ENCODE data around the gene CCDC33. TPM values are rescaled to one million over a fixed set of nuclear protein-coding genes. Genes with fewer than 3 reads are reported as not detected.

The CCDC33 gene
- total RNA-seq, 1 experiment from 2014 or later: 0.15 TPM

DNA sequence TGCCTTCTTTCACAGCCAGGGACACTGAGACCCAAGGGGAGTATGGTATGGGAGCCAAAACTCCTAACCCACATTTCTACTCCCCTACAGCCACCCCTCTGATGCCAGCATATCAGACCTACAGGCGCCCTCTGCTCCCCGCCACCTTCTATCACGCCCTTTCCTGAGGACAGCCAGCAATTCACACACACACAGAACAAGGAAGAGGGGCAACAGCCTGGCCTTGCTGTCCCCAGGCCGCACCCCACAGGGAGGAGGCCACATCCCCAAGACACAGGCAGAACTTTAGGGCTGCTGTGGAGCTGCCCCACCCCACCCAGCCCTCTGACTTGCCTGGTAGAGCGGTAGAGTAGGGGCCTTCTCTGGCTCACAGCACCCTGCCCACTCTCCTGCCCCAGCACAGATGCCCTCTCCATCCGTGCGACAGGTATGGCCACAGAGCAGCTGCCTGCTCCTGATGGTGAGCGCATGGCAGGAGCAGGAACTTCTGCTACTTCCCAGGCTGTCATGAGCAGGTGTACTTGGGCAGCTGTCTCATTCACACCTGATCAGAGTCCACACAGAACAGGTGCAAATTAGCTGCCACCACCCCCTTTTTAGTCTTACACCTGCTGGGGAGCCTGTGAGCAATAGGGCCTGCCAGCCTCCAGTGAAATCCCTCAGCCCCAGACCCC lies 33.4 kb downstream of the CCDC33 start:
- Histone ChIP-seq H4K20me1 (ENCODE audit: insufficient read depth) (no peaks in the 10 kb centered on the region), H3K9ac (ENCODE audit: low read length) (no peak overlapping the region), H3K36me3 (ENCODE audit: control insufficient read depth in 1 of 2, insufficient read depth in 2 of 2, low read length in 2 of 2) (no peaks in the 10 kb centered on the region), H3K9me2 (ENCODE audit: insufficient read depth) (no peaks in the 10 kb centered on the region), H3K4me3 (replicated peaks in 1 of 2; ENCODE audit: low read depth in 1 of 2, low read length in 2 of 2) (no peak overlapping the region), H3K9me3 (ENCODE audit: control insufficient read depth in 1 of 2, insufficient read depth in 1 of 2, low read depth in 1 of 2, low read length in 2 of 2) (no peaks in the 10 kb centered on the region), H2AFZ (ENCODE audit: low read depth, low read length, poor library complexity, severe bottlenecking) (no peak overlapping the region), H3K4me2 (ENCODE audit: low read length) (no peak overlapping the region), H3K4me1 (ENCODE audit: control insufficient read depth in 1 of 2, insufficient read depth in 2 of 2, low read length in 2 of 2) (no peaks in the 10 kb centered on the region), H3K27ac (ENCODE audit: low read depth, low read length) (no peak overlapping the region), H3K27me3 (ENCODE audit: insufficient read depth, low read length) (peaks cover 54% of the 10 kb centered on the region), H3K79me2 (ENCODE audit: insufficient read depth, low read length) (no peaks in the 10 kb centered on the region)
- RAD21 ChIA-PET (ENCODE audit: low non-redundant PET in 1 of 2, low total read pairs in 2 of 2, uncharacterized antibody in 2 of 2, unreplicated experiment in 2 of 2): no interaction called here
- DNase-seq (ENCODE audit: low read depth, low spot score) (no peak), ATAC-seq (no peak)
- CTCF ChIA-PET: no interaction called here
- intact Hi-C loops (cut with micrococcal nuclease): no loop called here
- BruUV-seq (replicated peaks): no TSS peak
- TF ChIP-seq, protein P1, sequence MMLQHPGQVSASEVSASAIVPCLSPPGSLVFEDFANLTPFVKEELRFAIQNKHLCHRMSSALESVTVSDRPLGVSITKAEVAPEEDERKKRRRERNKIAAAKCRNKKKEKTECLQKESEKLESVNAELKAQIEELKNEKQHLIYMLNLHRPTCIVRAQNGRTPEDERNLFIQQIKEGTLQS (IDR thresholded peaks at IDR 0.05): no peak
- TF ChIP-seq RAD21 (IDR thresholded peaks at IDR 0.05; ENCODE audit: low read depth): no peak
- no peak for TF ChIP-seq EZH2phosphoT487 (IDR thresholded peaks at IDR 0.05; ENCODE audit: borderline replicate concordance)
- POLR2A ChIA-PET: no interaction called here

DNA sequence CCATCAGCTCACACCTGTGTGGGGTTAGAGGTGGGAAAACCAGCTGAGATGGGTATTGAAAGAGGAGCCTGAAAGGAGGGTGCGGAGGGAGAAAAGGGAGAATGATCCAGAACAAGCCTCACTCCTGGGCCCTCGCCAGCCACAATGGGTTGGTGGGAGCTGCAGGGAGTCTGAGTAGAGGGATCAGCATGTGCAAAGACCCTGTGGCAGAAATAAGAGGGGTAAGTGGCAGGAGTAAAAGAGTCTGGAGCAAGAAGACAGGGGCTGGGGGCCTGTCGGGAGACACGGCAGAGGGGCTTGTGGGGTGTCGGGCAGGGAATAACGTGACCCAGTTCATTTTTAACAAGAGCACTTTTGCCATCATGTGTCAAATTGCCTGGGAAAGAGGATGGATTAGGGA lies 34.0 kb downstream of the CCDC33 start:
- Histone ChIP-seq H3K27ac (ENCODE audit: low read depth, low read length) (no peak overlapping the region), H3K4me2 (ENCODE audit: low read length) (no peak overlapping the region), H3K79me2 (ENCODE audit: insufficient read depth, low read length) (no peaks in the 10 kb centered on the region), H3K4me3 (replicated peaks in 1 of 2; ENCODE audit: low read depth in 1 of 2, low read length in 2 of 2) (no peak overlapping the region), H3K4me1 (ENCODE audit: control insufficient read depth in 1 of 2, insufficient read depth in 2 of 2, low read length in 2 of 2) (no peaks in the 10 kb centered on the region), H3K36me3 (ENCODE audit: control insufficient read depth in 1 of 2, insufficient read depth in 2 of 2, low read length in 2 of 2) (no peaks in the 10 kb centered on the region), H3K9me2 (ENCODE audit: insufficient read depth) (no peaks in the 10 kb centered on the region), H3K9me3 (ENCODE audit: control insufficient read depth in 1 of 2, insufficient read depth in 1 of 2, low read depth in 1 of 2, low read length in 2 of 2) (no peaks in the 10 kb centered on the region), H3K9ac (ENCODE audit: low read length) (no peak overlapping the region), H4K20me1 (ENCODE audit: insufficient read depth) (no peaks in the 10 kb centered on the region), H3K27me3 (ENCODE audit: insufficient read depth, low read length) (peaks cover 54% of the 10 kb centered on the region), H2AFZ (ENCODE audit: low read depth, low read length, poor library complexity, severe bottlenecking) (no peak overlapping the region)
- no peak for DNase-seq (ENCODE audit: low read depth, low spot score)
- no peak for ATAC-seq
- BruUV-seq (replicated peaks): no TSS peak
- ChIA-PET CTCF (no interaction called here), POLR2A (no interaction called here), RAD21 (ENCODE audit: low non-redundant PET in 1 of 2, low total read pairs in 2 of 2, uncharacterized antibody in 2 of 2, unreplicated experiment in 2 of 2) (no interaction called here)
- intact Hi-C loops (cut with micrococcal nuclease): no loop called here
- TF ChIP-seq ZFX (IDR thresholded peaks at IDR 0.05): no peak
- no peak for TF ChIP-seq ELF1 (IDR thresholded peaks at IDR 0.05; ENCODE audit: borderline replicate concordance, low read depth)
- no peak for TF ChIP-seq ZNF274 (IDR thresholded peaks at IDR 0.05; ENCODE audit: low read depth, low read length)
- no peak for TF ChIP-seq EZH2phosphoT487 (IDR thresholded peaks at IDR 0.05; ENCODE audit: borderline replicate concordance)
- TF ChIP-seq, protein P1 (IDR thresholded peaks at IDR 0.05): no peak
- no peak for TF ChIP-seq CBX3 (IDR thresholded peaks at IDR 0.05; ENCODE audit: low read depth)
- TF ChIP-seq, protein P2, sequence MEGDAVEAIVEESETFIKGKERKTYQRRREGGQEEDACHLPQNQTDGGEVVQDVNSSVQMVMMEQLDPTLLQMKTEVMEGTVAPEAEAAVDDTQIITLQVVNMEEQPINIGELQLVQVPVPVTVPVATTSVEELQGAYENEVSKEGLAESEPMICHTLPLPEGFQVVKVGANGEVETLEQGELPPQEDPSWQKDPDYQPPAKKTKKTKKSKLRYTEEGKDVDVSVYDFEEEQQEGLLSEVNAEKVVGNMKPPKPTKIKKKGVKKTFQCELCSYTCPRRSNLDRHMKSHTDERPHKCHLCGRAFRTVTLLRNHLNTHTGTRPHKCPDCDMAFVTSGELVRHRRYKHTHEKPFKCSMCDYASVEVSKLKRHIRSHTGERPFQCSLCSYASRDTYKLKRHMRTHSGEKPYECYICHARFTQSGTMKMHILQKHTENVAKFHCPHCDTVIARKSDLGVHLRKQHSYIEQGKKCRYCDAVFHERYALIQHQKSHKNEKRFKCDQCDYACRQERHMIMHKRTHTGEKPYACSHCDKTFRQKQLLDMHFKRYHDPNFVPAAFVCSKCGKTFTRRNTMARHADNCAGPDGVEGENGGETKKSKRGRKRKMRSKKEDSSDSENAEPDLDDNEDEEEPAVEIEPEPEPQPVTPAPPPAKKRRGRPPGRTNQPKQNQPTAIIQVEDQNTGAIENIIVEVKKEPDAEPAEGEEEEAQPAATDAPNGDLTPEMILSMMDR (IDR thresholded peaks at IDR 0.05 in 2 of 3, conservative IDR thresholded peaks at IDR 0.05 in 1 of 3; ENCODE audit: borderline replicate concordance in 1 of 3, insufficient read depth in 1 of 3, low read depth in 2 of 3, low read length in 2 of 3): no peak
- TF ChIP-seq SRF (IDR thresholded peaks at IDR 0.05; ENCODE audit: low read depth): no peak
- TF ChIP-seq, protein P3, sequence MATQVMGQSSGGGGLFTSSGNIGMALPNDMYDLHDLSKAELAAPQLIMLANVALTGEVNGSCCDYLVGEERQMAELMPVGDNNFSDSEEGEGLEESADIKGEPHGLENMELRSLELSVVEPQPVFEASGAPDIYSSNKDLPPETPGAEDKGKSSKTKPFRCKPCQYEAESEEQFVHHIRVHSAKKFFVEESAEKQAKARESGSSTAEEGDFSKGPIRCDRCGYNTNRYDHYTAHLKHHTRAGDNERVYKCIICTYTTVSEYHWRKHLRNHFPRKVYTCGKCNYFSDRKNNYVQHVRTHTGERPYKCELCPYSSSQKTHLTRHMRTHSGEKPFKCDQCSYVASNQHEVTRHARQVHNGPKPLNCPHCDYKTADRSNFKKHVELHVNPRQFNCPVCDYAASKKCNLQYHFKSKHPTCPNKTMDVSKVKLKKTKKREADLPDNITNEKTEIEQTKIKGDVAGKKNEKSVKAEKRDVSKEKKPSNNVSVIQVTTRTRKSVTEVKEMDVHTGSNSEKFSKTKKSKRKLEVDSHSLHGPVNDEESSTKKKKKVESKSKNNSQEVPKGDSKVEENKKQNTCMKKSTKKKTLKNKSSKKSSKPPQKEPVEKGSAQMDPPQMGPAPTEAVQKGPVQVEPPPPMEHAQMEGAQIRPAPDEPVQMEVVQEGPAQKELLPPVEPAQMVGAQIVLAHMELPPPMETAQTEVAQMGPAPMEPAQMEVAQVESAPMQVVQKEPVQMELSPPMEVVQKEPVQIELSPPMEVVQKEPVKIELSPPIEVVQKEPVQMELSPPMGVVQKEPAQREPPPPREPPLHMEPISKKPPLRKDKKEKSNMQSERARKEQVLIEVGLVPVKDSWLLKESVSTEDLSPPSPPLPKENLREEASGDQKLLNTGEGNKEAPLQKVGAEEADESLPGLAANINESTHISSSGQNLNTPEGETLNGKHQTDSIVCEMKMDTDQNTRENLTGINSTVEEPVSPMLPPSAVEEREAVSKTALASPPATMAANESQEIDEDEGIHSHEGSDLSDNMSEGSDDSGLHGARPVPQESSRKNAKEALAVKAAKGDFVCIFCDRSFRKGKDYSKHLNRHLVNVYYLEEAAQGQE (IDR thresholded peaks at IDR 0.05; ENCODE audit: low read depth): no peak
- no peak for TF ChIP-seq CEBPB (IDR thresholded peaks at IDR 0.05; ENCODE audit: low read depth)
- TF ChIP-seq, protein P4, sequence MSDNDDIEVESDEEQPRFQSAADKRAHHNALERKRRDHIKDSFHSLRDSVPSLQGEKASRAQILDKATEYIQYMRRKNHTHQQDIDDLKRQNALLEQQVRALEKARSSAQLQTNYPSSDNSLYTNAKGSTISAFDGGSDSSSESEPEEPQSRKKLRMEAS (IDR thresholded peaks at IDR 0.05): no peak
- no peak for TF ChIP-seq YY1 (IDR thresholded peaks at IDR 0.05; ENCODE audit: extremely low read depth, insufficient replicate concordance, low read depth, low read length)
- TF ChIP-seq POLR2A (IDR thresholded peaks at IDR 0.05; ENCODE audit: borderline replicate concordance, extremely low read depth, insufficient read depth, insufficient read length): no peak
- no peak for TF ChIP-seq JUND (IDR thresholded peaks at IDR 0.05)

Data from HCT116 (cell line).